HFF-Myc (cell line): ENCODE measurements around the gene CSNK1G1.
A peak's percentile ranks its signal among the peaks of the same experiment; 100 is the strongest.

Experiments
- DNase-seq: peaks from one replicate; pipeline ENCODE4 v3.0.0-alpha.2; 2011; ENCODE audit warnings: low read depth; ENCODE audit errors: extremely low read depth
- H3K4me3 ChIP-seq: replicated peaks from 2 replicates; pipeline ENCODE4 v1.5.1; 2011; ENCODE audit warnings: low read depth, mild to moderate bottlenecking, control low read depth, low read length
- TF ChIP-seq, protein P1 (sequence below): IDR thresholded peaks from 2 replicates; pipeline ENCODE4 v1.5.1; 2012; ENCODE audit warnings: mild to moderate bottlenecking, low read depth, low read length, control low read depth; ENCODE audit errors: missing control alignments

CSNK1G1 gene

DNA sequence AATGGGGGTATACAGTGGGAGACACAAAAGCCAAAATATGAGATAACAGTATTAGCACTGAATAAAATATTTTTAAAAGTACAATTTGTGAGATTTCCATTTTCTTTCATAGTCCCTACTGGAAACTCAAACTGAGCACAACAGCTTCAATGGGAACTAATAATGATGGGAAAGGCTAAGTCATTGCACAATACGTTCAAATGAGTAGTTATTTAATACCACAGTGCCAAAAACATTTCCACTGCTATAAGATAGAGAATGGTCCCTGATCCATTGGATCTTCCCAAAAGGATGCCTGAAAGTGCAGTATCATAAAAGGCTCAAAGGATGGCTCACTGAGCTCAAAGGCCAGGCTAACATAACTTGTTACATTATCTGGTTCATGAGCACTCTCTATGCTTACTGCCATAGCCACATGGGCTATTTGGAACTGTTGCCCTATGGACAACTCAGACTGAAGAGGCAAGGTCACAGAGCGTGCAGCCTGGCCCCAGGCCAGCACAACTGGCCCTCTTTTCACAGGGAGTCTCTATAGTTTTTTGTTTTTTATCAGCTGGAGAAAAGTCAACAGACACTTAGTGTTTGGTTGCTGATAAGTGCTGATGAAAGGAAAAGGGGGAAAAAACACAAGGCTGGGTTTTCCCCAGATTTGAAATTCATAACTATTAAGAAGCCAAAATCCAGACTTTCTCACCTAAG, 139.1 kb downstream of the CSNK1G1 start:
- TF ChIP-seq, protein P1, sequence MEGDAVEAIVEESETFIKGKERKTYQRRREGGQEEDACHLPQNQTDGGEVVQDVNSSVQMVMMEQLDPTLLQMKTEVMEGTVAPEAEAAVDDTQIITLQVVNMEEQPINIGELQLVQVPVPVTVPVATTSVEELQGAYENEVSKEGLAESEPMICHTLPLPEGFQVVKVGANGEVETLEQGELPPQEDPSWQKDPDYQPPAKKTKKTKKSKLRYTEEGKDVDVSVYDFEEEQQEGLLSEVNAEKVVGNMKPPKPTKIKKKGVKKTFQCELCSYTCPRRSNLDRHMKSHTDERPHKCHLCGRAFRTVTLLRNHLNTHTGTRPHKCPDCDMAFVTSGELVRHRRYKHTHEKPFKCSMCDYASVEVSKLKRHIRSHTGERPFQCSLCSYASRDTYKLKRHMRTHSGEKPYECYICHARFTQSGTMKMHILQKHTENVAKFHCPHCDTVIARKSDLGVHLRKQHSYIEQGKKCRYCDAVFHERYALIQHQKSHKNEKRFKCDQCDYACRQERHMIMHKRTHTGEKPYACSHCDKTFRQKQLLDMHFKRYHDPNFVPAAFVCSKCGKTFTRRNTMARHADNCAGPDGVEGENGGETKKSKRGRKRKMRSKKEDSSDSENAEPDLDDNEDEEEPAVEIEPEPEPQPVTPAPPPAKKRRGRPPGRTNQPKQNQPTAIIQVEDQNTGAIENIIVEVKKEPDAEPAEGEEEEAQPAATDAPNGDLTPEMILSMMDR, result no peak
- no peak overlapping the region for H3K4me3 ChIP-seq
- no peak for DNase-seq

GRCh38 chr15:64216196-64216595, 139.8 kb downstream of the CSNK1G1 start:
- DNase-seq, result no peak
- TF ChIP-seq, protein P1, result no peak
- no peak overlapping the region for H3K4me3 ChIP-seq

DNA sequence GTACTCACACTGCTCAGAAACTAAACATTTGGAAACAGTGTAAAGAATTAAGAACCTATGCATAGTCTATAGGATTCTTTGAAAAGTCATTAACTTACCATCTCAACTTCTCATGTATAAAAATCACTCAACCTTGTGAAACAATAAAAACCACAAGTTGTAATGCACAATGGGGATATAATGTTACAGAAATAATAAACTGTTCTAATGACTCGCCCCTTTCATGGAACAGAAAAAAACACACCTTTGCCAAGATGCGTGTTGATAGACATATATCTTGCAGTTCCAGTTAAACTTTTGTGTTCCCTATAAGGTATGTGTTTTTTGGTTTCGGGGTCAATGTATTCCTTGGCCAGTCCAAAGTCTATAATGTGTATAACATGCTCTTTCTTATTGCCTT, 142.3 kb downstream of the CSNK1G1 start:
- no peak overlapping the region for H3K4me3 ChIP-seq
- TF ChIP-seq, protein P1, result no peak
- DNase-seq, result no peak

DNA sequence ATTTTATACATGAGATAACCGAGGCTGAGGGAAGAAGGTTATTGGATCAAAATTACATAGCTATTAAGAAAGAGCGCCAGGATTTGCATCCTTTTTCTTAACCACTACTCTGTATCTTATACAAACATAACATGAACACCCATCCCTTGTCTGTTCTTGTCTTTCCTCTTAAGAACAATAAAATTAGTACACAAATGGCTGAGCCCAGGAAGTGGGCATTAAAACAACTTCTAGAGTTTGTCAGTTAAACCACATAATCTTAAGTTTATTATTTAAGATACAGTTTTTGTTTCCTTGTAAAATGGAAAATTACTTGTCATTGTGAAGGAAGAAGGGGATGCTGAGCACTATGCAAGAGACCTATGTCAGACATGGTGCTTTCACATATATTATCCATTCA, 144.3 kb downstream of the CSNK1G1 start:
- DNase-seq, result no peak
- no peak overlapping the region for H3K4me3 ChIP-seq
- TF ChIP-seq, protein P1, result no peak

DNA sequence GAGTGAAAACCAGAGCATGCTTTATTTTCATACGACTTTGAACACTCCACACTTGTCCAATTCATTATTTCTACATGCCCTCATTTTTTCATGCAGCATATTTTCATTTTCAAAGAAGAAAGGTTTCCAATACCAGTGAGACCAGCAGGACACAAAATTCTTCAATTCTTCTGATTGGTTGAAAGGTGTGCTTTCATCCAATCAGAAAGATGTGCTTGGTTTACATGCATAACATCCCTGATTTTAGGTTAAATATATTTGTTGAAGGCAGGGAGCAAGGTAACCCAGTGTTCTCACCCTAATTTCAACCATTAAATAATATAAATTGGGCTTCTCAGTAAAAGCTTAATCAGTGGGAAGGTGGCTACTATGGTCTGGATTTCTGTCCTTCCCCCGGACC, 145.6 kb downstream of the CSNK1G1 start:
- DNase-seq, result no peak
- TF ChIP-seq, protein P1, result no peak
- H3K4me3 ChIP-seq, result no peak overlapping the region

DNA sequence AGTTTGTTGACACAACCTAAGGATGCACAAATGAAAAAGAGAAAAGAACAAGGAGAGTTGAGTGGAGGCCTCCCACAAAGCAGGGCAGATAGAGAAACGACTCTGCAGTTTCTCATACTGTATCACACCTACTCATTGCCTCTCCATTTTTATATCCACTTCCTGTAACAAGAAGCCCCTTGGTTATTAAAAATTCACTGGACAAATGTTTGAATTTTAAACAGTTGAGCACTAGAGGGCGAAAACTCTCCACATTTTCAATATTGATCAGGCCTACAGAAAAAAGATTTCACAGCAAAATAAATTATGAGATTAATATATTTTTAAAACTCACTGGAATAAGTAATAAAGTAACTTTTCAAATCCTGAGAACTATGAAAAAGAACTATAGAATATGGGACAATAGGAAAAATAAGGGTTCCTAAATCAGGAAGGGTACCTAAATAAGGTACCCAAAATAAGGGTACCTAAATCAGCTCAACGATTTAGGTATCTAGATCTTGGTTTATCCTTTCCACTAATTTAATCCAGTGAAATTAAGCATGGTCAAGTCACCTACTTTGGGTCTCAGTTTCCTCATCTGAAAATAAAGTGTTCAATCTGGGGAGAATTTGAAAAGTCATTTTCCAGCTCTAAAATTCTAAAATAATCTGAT, 146.2 kb downstream of the CSNK1G1 start:
- peak; percentile 37 for DNase-seq
- TF ChIP-seq, protein P1, result no peak
- H3K4me3 ChIP-seq, result no peak overlapping the region
